Measurements from ENCODE around the gene FAF1. TPM values are rescaled to one million over a fixed set of nuclear protein-coding genes. Genes with fewer than 3 reads are reported as not detected.

Gene FAF1
- total and polyA plus RNA-seq, 2 donors (not counting 1 experiment from before 2014, with no cell fraction given), result 39.6 to 40.0 TPM

DNA sequence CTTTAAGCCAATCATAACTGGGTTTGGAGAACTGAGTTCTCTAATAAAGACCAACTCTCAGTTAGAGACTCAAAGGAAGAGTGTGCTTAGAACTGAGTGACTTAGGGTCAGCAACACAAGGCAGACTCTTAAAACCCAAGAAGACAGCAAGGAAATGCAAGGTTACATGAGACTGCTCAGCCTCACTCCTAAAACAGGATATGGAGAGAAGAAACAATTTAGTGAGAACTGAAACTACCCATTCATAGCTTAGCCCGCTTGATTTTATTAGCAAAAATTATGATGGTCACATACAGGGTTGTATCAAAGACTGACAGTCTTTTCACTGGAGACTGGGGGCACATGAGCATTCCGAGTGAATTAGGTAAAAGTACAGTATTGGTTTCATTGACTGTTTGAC lies 457.9 kb downstream of the FAF1 start:
- Histone ChIP-seq H3K9ac (ENCODE audit: insufficient read depth, low read length) (no peak overlapping the region), H3K27ac (ENCODE audit: insufficient read depth, low read length) (no peak overlapping the region), H3K4me2 (ENCODE audit: extremely low read depth, insufficient read depth, low read length) (no peak overlapping the region), H3K4me1 (ENCODE audit: control insufficient read depth, extremely low read depth, insufficient read depth, low read length) (no peaks in the 10 kb centered on the region), H2AFZ (ENCODE audit: low read length) (no peak overlapping the region), H3K79me2 (ENCODE audit: control insufficient read depth, insufficient read depth, low read length) (no peaks in the 10 kb centered on the region), H3K36me3 (ENCODE audit: control insufficient read depth, insufficient read depth, low read length) (no peaks in the 10 kb centered on the region), H3K9me3 (ENCODE audit: control insufficient read depth, insufficient read depth, low read depth, low read length) (no peaks in the 10 kb centered on the region), H3K27me3 (ENCODE audit: control insufficient read depth, insufficient read depth, low read length) (no peaks in the 10 kb centered on the region), H3K4me3 (replicated peaks in 1 of 4; ENCODE audit: control extremely low read depth in 1 of 4, insufficient read depth in 1 of 4, low read depth in 3 of 4, low read length in 4 of 4) (no peak overlapping the region), H4K20me1 (ENCODE audit: control insufficient read depth, extremely low read depth, insufficient read depth, low read length) (no peaks in the 10 kb centered on the region)
- TF ChIP-seq, protein P1, sequence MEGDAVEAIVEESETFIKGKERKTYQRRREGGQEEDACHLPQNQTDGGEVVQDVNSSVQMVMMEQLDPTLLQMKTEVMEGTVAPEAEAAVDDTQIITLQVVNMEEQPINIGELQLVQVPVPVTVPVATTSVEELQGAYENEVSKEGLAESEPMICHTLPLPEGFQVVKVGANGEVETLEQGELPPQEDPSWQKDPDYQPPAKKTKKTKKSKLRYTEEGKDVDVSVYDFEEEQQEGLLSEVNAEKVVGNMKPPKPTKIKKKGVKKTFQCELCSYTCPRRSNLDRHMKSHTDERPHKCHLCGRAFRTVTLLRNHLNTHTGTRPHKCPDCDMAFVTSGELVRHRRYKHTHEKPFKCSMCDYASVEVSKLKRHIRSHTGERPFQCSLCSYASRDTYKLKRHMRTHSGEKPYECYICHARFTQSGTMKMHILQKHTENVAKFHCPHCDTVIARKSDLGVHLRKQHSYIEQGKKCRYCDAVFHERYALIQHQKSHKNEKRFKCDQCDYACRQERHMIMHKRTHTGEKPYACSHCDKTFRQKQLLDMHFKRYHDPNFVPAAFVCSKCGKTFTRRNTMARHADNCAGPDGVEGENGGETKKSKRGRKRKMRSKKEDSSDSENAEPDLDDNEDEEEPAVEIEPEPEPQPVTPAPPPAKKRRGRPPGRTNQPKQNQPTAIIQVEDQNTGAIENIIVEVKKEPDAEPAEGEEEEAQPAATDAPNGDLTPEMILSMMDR (conservative IDR thresholded peaks at IDR 0.05 in 1 of 2, IDR thresholded peaks at IDR 0.05 in 1 of 2; ENCODE audit: low read depth in 1 of 2, low read length in 2 of 2), result no peak
- no peak for TF ChIP-seq EZH2 (IDR thresholded peaks at IDR 0.05; ENCODE audit: low read length, missing control alignments)
- DNase-seq (ENCODE audit: low read depth in 2 of 2), result no peak

DNA sequence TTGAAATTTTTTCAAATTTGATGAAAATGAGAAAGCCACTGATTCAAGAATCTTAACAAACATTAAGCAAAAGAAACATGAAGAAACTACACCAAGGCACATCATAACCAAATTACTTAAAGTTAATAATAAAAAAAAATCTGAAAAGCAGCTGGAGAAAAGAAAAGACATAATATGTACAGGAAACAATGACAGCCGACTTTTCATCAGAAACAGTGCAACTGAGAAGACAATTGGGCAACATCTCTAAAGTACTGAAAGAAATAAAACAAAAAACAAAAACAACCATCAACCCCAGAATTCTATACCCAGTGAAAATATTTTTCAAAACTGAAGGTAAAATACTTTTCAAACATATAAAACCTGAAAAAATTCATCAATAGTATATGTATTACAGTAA lies 463.1 kb downstream of the FAF1 start:
- Histone ChIP-seq H3K9me3 (ENCODE audit: control insufficient read depth, insufficient read depth, low read depth, low read length) (no peaks in the 10 kb centered on the region), H3K79me2 (ENCODE audit: control insufficient read depth, insufficient read depth, low read length) (no peaks in the 10 kb centered on the region), H3K27ac (ENCODE audit: insufficient read depth, low read length) (no peak overlapping the region), H3K27me3 (ENCODE audit: control insufficient read depth, insufficient read depth, low read length) (no peaks in the 10 kb centered on the region), H4K20me1 (ENCODE audit: control insufficient read depth, extremely low read depth, insufficient read depth, low read length) (no peaks in the 10 kb centered on the region), H3K4me1 (ENCODE audit: control insufficient read depth, extremely low read depth, insufficient read depth, low read length) (no peaks in the 10 kb centered on the region), H3K4me2 (ENCODE audit: extremely low read depth, insufficient read depth, low read length) (no peak overlapping the region), H3K9ac (ENCODE audit: insufficient read depth, low read length) (no peak overlapping the region), H3K4me3 (replicated peaks in 1 of 4; ENCODE audit: control extremely low read depth in 1 of 4, insufficient read depth in 1 of 4, low read depth in 3 of 4, low read length in 4 of 4) (no peak overlapping the region), H3K36me3 (ENCODE audit: control insufficient read depth, insufficient read depth, low read length) (no peaks in the 10 kb centered on the region), H2AFZ (ENCODE audit: low read length) (no peak overlapping the region)
- no peak for TF ChIP-seq EZH2 (IDR thresholded peaks at IDR 0.05; ENCODE audit: low read length, missing control alignments)
- TF ChIP-seq, protein P1 (conservative IDR thresholded peaks at IDR 0.05 in 1 of 2, IDR thresholded peaks at IDR 0.05 in 1 of 2; ENCODE audit: low read depth in 1 of 2, low read length in 2 of 2), result no peak
- DNase-seq (ENCODE audit: low read depth in 2 of 2), result no peak

DNA sequence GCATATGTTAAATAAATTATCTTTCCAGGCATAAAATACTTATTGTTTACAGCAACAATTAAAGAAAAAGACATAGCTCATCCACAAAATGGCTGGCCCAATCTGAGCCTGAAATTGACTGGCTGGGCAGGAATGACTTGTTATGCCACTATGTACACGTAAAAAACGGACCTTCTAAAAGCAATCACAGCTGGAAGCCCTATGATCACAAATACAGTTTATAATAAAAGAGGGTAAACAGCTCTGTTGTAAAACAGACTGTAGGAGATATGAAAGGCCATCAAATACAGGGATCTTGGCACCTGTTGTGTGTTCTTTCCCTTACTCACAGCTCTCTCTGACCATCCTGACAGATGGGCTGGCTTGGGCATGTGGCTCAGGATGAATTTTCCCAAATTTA lies 466.4 kb downstream of the FAF1 start:
- no peak for DNase-seq (ENCODE audit: low read depth in 2 of 2)
- Histone ChIP-seq H4K20me1 (ENCODE audit: control insufficient read depth, extremely low read depth, insufficient read depth, low read length) (no peaks in the 10 kb centered on the region), H3K79me2 (ENCODE audit: control insufficient read depth, insufficient read depth, low read length) (no peaks in the 10 kb centered on the region)

More for the DNA sequence above, 466.4 kb downstream of the FAF1 start:
- no peaks in the 10 kb centered on the region for H3K27me3 ChIP-seq (ENCODE audit: control insufficient read depth, insufficient read depth, low read length)
- H3K36me3 ChIP-seq (ENCODE audit: control insufficient read depth, insufficient read depth, low read length), result no peaks in the 10 kb centered on the region
- no peak overlapping the region for H3K4me3 ChIP-seq (replicated peaks in 1 of 4; ENCODE audit: control extremely low read depth in 1 of 4, insufficient read depth in 1 of 4, low read depth in 3 of 4, low read length in 4 of 4)
- no peaks in the 10 kb centered on the region for H3K9me3 ChIP-seq (ENCODE audit: control insufficient read depth, insufficient read depth, low read depth, low read length)
- H2AFZ ChIP-seq (ENCODE audit: low read length), result no peak overlapping the region
- TF ChIP-seq, protein P1 (conservative IDR thresholded peaks at IDR 0.05 in 1 of 2, IDR thresholded peaks at IDR 0.05 in 1 of 2; ENCODE audit: low read depth in 1 of 2, low read length in 2 of 2), result no peak
- no peak for TF ChIP-seq EZH2 (IDR thresholded peaks at IDR 0.05; ENCODE audit: low read length, missing control alignments)
- H3K4me2 ChIP-seq (ENCODE audit: extremely low read depth, insufficient read depth, low read length), result no peak overlapping the region
- no peaks in the 10 kb centered on the region for H3K4me1 ChIP-seq (ENCODE audit: control insufficient read depth, extremely low read depth, insufficient read depth, low read length)
- H3K27ac ChIP-seq (ENCODE audit: insufficient read depth, low read length), result no peak overlapping the region
- H3K9ac ChIP-seq (ENCODE audit: insufficient read depth, low read length), result no peak overlapping the region
